ENCODE measurements around the gene EFCAB6.

DNA sequence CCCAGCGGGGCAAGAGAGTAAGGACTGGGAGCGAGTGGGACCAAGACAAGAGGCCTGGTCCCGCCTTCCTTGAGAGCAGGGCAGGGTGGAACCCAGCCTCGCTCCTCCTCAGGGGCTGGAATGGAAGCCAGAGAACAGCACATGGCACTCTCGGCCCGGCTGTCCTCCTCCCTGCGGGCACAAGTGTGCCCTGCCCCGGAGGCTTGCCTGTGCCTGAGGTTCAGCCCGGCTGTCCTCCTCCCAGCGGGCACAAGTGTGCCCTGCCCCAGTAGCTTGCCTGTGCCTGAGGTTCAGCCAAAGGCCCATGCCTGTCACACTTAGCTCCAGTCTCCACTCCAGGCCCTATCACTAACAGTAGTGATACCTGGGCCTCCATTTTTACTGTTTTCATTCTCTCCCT is 26.1 kb upstream of the EFCAB6 start:
- TF ChIP-seq, protein P1, sequence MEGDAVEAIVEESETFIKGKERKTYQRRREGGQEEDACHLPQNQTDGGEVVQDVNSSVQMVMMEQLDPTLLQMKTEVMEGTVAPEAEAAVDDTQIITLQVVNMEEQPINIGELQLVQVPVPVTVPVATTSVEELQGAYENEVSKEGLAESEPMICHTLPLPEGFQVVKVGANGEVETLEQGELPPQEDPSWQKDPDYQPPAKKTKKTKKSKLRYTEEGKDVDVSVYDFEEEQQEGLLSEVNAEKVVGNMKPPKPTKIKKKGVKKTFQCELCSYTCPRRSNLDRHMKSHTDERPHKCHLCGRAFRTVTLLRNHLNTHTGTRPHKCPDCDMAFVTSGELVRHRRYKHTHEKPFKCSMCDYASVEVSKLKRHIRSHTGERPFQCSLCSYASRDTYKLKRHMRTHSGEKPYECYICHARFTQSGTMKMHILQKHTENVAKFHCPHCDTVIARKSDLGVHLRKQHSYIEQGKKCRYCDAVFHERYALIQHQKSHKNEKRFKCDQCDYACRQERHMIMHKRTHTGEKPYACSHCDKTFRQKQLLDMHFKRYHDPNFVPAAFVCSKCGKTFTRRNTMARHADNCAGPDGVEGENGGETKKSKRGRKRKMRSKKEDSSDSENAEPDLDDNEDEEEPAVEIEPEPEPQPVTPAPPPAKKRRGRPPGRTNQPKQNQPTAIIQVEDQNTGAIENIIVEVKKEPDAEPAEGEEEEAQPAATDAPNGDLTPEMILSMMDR (IDR thresholded peaks at IDR 0.05): no peak
- TF ChIP-seq POLR2A (IDR thresholded peaks at IDR 0.05): no peak

Data from Peyer's patch (tissue), 4 donors.